Right ventricle myocardium inferior (tissue), 1 donor: Measurements from ENCODE around the gene EEIG1. TPM values are rescaled to one million over a fixed set of nuclear protein-coding genes. Genes with fewer than 3 reads are reported as not detected.

Source experiments
- ATAC-seq: fragments of 200-7000 bp; cut with Tn5 transposase; one replicate; pipeline ENCODE4 v1.9.1; 2020; ENCODE audit warnings: mild to moderate bottlenecking, moderate library complexity
- DNase-seq: peaks from one replicate; pipeline ENCODE4 v3.0.0; 2021; ENCODE audit errors: missing footprints
- intact Hi-C: fragments of 100-400 bp; cut with DNase I; formaldehyde crosslinking; loops from one replicate; pipeline ENCODE4 v1.11.0; 2022
- total RNA-seq: library from RNA; stranded (reverse); fragmentation: NEBNext Ultra II Directional; extraction: Animal tissue kit (Norgen Biotek cat#: 25700); gene quantifications from one replicate; pipeline ENCODE4 v1.2.1, GENCODE V29; 2021
- donor health status: DM: no; HTN: yes; CAD: no; lungs with severe emphysema.

Gene EEIG1
- total RNA-seq, 1 donor from 2014 or later = 25.3 TPM

GRCh38 chr9:127935765-127936221 is 45.0 kb downstream of the EEIG1 start:
- DNase-seq = no peak
- intact Hi-C loops = no loop called here
- no peak for ATAC-seq

DNA sequence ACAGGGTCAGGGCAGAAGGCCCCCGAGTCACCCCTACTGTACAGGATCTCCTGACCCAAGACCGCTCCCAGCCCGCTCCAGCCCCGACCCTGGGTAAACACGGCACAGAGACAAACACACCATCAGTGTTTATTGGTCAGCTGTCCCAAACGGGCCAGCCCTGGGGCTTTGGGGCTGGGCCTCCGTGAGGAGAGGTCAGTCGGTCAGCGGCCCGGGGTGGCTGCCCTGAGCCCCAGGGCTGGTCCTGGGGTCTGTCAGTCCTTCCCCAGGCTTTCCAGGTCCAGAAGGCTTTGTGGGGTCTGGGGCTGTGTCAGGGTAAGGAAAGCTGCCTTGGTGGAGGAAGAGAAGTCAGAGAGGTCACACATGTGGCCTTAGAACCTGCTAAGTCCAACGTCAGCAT is 45.8 kb downstream of the EEIG1 start:
- ATAC-seq (no peak), DNase-seq (no peak)
- intact Hi-C loops = no loop called here

DNA sequence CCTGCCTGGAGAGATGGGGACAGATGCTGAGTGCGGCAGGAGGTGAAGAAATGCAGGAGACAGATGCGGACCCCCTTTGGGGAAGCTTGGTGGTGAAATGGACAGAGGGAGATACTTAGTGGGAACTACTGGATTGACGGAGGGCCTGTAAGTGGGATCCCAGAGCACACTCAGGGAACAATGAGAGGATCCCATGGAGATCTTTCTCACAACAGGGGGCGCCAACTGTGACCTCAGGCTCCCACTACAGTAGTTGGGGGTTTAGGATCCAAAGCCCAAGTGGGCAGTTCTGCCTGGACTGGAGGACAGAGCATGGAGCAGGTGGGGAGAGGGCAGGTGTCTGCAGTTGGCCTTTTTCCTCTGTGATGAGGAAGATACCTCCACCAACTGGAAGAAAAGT is 46.5 kb downstream of the EEIG1 start:
- DNase-seq (no peak), ATAC-seq (no peak)
- intact Hi-C loops = no loop called here

GRCh38 chr9:127931092-127931881 is 49.5 kb downstream of the EEIG1 start:
- ATAC-seq (peak; percentile 5), DNase-seq (peak; percentile 56)
- intact Hi-C loops = no loop called here

Other genes starting within 250 kb of the EEIG1 start
- gene TOR2A, start 245.7 kb downstream of the EEIG1 start, total RNA-seq = 3.8 TPM
- 21.3 TPM for gene SH2D3C, start 202.3 kb downstream of the EEIG1 start, total RNA-seq
- 49.9 TPM for gene CDK9, start 195.0 kb downstream of the EEIG1 start, total RNA-seq
- gene FPGS, start 178.1 kb downstream of the EEIG1 start, total RNA-seq = 30.2 TPM
- gene ENG, start 126.3 kb downstream of the EEIG1 start, total RNA-seq = 131 TPM
- gene AK1, start 103.3 kb downstream of the EEIG1 start, total RNA-seq = 880 TPM
- 43.3 TPM for gene ST6GALNAC6, start 81.4 kb downstream of the EEIG1 start, total RNA-seq
- gene ST6GALNAC4, start 63.9 kb downstream of the EEIG1 start, total RNA-seq = 21.9 TPM
- not detected for gene PIP5KL1, start 50.2 kb downstream of the EEIG1 start, total RNA-seq
- gene DPM2, start 43.1 kb downstream of the EEIG1 start, total RNA-seq = 11.9 TPM
- gene NAIF1, start 86.3 kb upstream of the EEIG1 start, total RNA-seq = 5.1 TPM
- 5.9 TPM for gene SLC25A25, start 87.2 kb upstream of the EEIG1 start, total RNA-seq
- 158 TPM for gene PTGES2, start 146.7 kb upstream of the EEIG1 start, total RNA-seq
- gene LCN2, start 168.5 kb upstream of the EEIG1 start, total RNA-seq = not detected
- gene BBLN, start 179.3 kb upstream of the EEIG1 start, total RNA-seq = 36.1 TPM
- 69.3 TPM for gene CIZ1, start 210.6 kb upstream of the EEIG1 start, total RNA-seq
- gene DNM1, start 222.4 kb upstream of the EEIG1 start, total RNA-seq = 6.1 TPM